ENCODE measurements around the gene CCDC192. TPM values are rescaled to one million over a fixed set of nuclear protein-coding genes. Genes with fewer than 3 reads are reported as not detected.

Gene CCDC192
- total RNA-seq, 1 donor from 2014 or later, result 0.31 TPM

DNA sequence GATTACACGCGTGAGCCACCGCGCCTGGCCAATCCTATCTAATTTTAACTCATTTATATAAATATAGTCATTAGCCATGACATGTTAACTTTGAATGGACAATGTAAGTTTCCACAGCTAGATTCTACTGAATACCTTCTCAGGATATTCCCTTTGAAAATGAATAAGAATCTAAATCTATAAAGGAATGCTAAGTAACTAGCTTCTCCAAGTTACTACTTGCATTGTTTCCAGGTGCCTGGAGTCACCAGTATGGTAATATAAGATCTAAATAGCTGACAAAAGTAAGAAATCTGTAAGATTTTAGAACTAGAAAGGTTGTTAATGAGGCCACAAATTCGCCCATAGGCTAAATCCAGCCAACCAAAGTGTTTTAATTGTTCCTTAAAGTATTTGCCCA lies 191.3 kb downstream of the CCDC192 start:
- Mint-ChIP-seq H3K36me3 (no peaks in the 10 kb centered on the region), H3K27ac (no peak overlapping the region), H3K4me1 (ENCODE audit: unreplicated experiment) (peaks cover 13% of the 10 kb centered on the region), H3K9me3 (peaks cover 9% of the 10 kb centered on the region), H3K4me3 (no peak overlapping the region), H3K27me3 (no peaks in the 10 kb centered on the region)
- TF ChIP-seq, protein P1, sequence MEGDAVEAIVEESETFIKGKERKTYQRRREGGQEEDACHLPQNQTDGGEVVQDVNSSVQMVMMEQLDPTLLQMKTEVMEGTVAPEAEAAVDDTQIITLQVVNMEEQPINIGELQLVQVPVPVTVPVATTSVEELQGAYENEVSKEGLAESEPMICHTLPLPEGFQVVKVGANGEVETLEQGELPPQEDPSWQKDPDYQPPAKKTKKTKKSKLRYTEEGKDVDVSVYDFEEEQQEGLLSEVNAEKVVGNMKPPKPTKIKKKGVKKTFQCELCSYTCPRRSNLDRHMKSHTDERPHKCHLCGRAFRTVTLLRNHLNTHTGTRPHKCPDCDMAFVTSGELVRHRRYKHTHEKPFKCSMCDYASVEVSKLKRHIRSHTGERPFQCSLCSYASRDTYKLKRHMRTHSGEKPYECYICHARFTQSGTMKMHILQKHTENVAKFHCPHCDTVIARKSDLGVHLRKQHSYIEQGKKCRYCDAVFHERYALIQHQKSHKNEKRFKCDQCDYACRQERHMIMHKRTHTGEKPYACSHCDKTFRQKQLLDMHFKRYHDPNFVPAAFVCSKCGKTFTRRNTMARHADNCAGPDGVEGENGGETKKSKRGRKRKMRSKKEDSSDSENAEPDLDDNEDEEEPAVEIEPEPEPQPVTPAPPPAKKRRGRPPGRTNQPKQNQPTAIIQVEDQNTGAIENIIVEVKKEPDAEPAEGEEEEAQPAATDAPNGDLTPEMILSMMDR (conservative IDR thresholded peaks at IDR 0.05), result no peak
- DNase-seq (ENCODE audit: extremely low spot score, unreplicated experiment), result no peak

DNA sequence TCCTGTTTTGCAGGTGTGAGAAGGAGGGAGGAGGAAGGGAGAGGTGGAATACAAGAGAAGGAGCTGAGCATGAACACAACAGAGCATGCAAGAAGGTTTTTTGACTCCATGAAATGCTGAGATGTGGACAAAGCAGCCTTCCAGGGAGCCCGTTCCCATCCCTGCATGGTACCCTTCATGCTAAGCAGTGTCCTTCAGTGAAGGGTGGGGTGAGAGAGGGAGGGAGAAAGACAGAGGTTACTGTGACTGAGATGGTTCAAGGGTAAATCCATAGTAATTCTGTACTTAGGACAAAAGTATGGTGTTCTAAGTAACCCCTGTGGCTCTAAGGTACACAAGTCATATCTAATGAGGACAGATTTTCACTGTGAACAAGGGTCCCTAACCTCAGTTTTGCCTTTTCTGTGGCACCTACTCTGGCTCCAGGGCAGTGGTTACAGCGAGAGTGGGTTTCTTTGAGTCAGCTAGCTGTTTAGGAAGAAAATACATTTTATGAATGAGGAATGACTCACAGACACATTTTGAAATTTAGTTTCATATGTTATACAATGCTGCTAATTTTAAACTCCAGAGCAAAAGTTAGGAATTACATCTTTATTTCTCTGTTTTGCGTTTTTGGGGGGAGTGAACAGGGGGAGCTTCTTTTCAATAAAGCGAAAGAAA lies 195.5 kb downstream of the CCDC192 start:
- H3K9me3 Mint-ChIP-seq, result no peaks in the 10 kb centered on the region
- H3K4me3 Mint-ChIP-seq, result no peak overlapping the region
- peaks cover 4% of the 10 kb centered on the region for H3K4me1 Mint-ChIP-seq (ENCODE audit: unreplicated experiment)
- TF ChIP-seq, protein P1 (conservative IDR thresholded peaks at IDR 0.05), result no peak
- no peaks in the 10 kb centered on the region for H3K36me3 Mint-ChIP-seq
- no peak overlapping the region for H3K27ac Mint-ChIP-seq
- H3K27me3 Mint-ChIP-seq, result no peaks in the 10 kb centered on the region
- DNase-seq (ENCODE audit: extremely low spot score, unreplicated experiment), result no peak

DNA sequence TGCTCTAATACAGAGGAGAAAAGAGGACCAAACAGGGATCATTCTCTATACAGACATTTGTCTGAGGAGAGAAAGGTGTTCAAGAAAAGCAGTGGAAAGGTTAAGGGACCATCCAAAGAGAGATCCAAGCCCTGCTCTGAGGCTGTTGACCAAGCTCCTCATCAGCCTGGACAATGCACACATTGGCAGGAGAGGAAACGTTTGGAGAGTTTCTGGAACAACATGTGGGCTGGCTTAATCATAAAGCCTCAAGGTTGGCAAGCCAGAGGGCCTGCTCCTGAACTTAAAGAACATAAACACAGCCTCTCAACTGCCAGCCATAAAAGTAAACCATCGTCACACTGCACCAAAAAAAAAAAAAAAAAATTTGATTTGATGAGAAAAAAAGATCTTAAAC lies 196.0 kb downstream of the CCDC192 start:
- TF ChIP-seq, protein P1 (conservative IDR thresholded peaks at IDR 0.05), result no peak
- no peaks in the 10 kb centered on the region for H3K27me3 Mint-ChIP-seq
- no peak for DNase-seq (ENCODE audit: extremely low spot score, unreplicated experiment)
- no peak overlapping the region for H3K4me3 Mint-ChIP-seq
- peaks cover 9% of the 10 kb centered on the region for H3K4me1 Mint-ChIP-seq (ENCODE audit: unreplicated experiment)
- no peaks in the 10 kb centered on the region for H3K36me3 Mint-ChIP-seq
- no peaks in the 10 kb centered on the region for H3K9me3 Mint-ChIP-seq
- no peak overlapping the region for H3K27ac Mint-ChIP-seq

DNA sequence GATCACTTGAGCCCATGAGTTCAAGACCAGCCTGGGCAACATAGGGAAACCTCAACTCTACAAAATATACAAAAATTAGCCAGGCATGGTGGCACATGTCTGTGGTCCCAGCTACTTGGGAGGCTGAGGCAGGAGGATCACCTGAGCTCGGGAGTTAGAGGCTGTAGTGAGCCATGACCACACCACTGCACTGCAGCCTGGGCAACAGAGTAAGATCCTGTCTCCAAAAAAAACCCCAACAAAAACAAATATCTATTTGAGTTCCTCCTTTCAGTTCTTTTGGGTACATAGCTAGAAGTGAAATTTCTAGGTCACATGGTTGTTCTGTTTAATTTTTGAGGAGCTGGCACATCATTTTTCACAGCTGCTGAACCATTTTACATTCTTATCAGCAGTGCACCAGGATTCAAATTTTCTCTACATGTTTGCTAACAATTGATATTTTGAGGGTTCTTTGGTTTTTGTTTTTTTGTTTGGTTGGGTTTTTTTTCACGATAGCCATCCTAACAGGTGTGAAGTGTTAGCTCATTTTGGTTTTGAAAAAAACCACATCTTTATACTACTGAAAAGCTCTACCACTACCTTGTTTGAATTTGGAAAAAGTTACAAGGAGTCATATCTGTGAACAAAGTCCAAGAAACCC lies 203.5 kb downstream of the CCDC192 start:
- Mint-ChIP-seq H3K4me1 (ENCODE audit: unreplicated experiment) (peaks cover 24% of the 10 kb centered on the region), H3K9me3 (no peaks in the 10 kb centered on the region), H3K27ac (no peak overlapping the region), H3K27me3 (no peaks in the 10 kb centered on the region), H3K36me3 (no peaks in the 10 kb centered on the region), H3K4me3 (no peak overlapping the region)
- TF ChIP-seq, protein P1 (conservative IDR thresholded peaks at IDR 0.05), result no peak
- DNase-seq (ENCODE audit: extremely low spot score, unreplicated experiment), result no peak

DNA sequence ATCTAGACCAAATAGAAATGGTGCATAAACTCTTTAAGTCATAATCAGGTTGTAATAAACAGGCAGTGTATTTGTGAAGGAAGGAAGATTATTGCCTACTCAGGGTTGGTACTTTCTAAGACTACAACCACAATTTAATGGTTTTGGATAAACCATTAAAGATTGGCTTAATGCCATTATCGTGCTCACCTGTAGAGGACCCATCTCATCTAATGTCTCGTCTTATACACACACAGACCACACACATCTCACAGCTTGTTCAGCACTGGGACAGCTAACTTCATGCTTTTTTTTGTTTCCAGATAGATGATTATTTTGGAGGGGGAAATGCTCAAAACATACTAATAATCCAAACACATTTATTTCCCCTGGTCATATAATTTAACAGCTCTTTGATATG lies 204.7 kb downstream of the CCDC192 start:
- no peaks in the 10 kb centered on the region for H3K27me3 Mint-ChIP-seq
- H3K9me3 Mint-ChIP-seq, result no peaks in the 10 kb centered on the region
- DNase-seq (ENCODE audit: extremely low spot score, unreplicated experiment), result no peak
- no peak overlapping the region for H3K27ac Mint-ChIP-seq
- no peak overlapping the region for H3K4me3 Mint-ChIP-seq
- H3K4me1 Mint-ChIP-seq (ENCODE audit: unreplicated experiment), result peaks cover 19% of the 10 kb centered on the region
- TF ChIP-seq, protein P1 (conservative IDR thresholded peaks at IDR 0.05), result peak; percentile 40
- H3K36me3 Mint-ChIP-seq, result no peaks in the 10 kb centered on the region

All from type B pancreatic cell (in vitro differentiated cells).